GM19035 (cell line): Measurements from ENCODE around the gene ALK.

ENCODE experiments used
- ATAC-seq: cut with Tn5 transposase; IDR thresholded peaks from one replicate; pipeline ENCODE4 v1.9.1; 2021; ENCODE audit not compliant: unreplicated experiment

ALK gene

DNA sequence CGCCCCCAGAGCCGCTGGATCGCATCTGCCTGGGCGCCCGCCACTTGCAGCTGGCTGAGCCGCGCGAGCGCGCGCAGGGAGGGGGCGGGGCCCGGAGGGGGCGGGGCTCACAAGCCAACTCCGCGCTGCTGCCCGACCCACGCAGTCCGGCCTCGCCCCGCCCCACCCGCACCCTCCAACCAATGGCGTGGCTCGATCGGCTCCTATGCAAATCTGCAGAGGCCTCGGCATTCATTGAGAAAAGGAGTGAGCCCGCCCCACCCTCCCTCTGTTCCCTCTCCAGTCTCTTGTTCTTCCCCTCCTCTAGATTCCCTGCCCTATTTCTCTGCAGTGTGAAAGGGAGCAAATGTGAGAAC is at the start of gene ALK:
Gene ALK (minus strand): TSS at position 27 of the 356 bp plus-strand sequence. CDS start 927 bp downstream, outside the sequence.
- no peak for ATAC-seq

- ATAC-seq: no peak
Measured at GRCh38 chr2:29966266-29966665, 44.9 kb upstream of the ALK start.

- ATAC-seq: no peak
Measured at GRCh38 chr2:29963972-29964570, 42.7 kb upstream of the ALK start.

GRCh38 chr2:29962922-29963321 is 41.5 kb upstream of the ALK start:
- no peak for ATAC-seq

GRCh38 chr2:29954316-29954715 is 32.9 kb upstream of the ALK start:
- ATAC-seq: no peak

DNA sequence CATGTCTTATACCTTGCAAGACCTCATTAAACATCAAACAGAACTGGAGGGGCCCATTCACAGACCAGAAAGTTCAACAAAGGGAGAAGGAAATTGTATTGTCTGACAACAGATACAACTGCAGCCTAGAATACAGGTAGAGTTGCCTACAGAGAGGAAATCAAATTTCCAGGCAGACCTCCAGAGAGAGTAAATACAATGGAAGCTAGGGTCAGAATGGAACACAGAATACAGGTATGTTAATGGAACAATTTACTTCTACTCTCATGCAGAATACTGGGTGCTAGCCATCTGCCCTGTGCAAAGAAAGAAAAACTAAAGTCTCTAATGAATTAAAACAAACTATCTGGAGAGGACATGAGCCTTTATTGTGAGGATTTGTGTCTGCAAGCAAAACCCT is 31.6 kb upstream of the ALK start:
- no peak for ATAC-seq

DNA sequence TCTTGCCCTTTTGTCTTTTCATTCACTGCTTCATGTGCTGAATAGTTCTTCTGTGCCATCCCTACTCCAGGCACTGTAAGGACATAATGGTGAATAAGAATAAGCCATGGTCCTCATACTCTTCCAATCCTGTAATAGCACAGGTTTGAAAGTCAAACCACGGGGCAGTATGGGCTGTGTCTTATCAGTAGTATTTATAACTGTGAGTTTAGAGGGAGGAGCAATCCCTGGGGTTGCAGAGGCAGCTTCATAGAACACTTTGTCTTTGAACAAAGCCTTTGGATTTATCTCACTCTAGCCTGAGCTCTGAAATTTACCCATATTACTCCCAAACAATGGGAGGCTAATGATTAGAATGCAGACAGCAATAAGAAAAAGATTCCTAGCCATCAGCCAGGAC is 30.2 kb upstream of the ALK start:
- ATAC-seq: no peak

- ATAC-seq: no peak
Measured at GRCh38 chr2:29950481-29950880, 29.1 kb upstream of the ALK start.

GRCh38 chr2:29949042-29949441 is 27.7 kb upstream of the ALK start:
- no peak for ATAC-seq

- ATAC-seq: no peak
Measured at GRCh38 chr2:29946505-29946904, 25.1 kb upstream of the ALK start.

DNA sequence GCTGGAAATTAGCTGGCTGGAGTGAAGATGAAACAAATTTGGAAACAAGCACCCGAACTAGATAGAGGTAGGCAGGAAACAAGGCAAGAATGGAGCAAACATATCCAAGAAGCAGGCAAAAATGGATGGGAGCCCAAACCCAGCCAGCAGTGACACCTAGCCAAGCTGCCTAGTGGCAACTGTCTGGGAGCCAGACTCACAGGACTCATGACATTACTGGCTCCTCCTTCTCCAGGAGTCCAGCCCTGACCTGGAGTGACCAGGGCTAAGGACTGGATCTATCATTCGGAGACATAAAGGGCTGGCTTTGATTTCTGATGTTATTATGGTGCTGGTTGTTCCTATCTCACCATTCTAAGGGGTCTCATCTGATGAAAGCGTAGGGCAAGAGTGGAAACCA is 21.3 kb upstream of the ALK start:
- ATAC-seq: no peak

DNA sequence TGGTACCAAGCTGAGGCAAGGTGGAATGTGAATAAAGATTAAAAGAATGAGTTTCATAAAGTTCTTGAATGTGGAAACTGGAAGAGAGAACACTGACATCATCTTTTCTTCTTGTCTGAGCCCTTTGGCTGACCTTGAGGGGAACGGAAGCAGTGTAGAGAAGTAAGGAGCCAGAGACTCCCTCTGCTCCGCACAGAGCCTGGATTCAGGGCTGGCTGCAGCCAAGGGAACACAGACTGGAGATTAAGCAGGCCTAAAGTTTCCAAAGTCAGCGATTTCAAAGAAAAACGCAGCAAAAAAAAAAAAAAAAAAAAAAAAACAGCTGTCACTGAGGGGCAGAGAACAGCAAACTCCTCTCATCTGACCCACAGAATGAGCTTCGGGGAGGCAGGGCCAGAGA is 19.3 kb upstream of the ALK start:
- ATAC-seq: no peak

GRCh38 chr2:29936020-29936419 is 14.6 kb upstream of the ALK start:
- ATAC-seq: no peak

GRCh38 chr2:29931818-29932217 is 10.4 kb upstream of the ALK start:
- ATAC-seq: no peak

DNA sequence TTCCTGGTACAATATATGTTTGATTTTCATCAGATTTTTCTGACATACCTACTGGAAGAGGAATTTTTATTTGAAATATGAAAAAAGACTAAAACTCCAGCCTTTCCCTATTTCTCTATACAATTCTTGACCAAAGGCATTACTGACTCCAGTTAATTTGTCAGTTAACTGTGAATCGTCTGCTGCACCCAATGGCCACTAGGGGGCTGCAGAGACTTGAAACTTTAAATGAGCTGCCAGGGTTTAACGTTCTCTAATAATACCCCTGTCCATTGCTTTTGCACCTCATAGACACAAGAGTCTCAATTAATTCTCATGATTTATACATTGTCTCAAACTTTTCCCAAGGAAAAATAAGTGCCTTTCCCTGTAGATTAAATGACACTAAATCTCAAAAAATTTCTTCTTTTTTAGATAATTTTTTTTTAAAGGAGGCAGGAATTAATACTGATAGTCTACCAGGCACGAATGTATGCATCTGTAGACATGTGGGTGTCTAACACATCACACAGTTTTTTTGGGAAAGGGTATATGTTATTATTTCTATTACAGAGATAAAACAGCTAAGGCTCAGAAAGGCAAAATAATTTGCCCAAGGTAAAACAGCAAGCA is 1.8 kb upstream of the ALK start:
- ATAC-seq: no peak

GRCh38 chr2:29922605-29923004 is 1.2 kb upstream of the ALK start:
- ATAC-seq: no peak

DNA sequence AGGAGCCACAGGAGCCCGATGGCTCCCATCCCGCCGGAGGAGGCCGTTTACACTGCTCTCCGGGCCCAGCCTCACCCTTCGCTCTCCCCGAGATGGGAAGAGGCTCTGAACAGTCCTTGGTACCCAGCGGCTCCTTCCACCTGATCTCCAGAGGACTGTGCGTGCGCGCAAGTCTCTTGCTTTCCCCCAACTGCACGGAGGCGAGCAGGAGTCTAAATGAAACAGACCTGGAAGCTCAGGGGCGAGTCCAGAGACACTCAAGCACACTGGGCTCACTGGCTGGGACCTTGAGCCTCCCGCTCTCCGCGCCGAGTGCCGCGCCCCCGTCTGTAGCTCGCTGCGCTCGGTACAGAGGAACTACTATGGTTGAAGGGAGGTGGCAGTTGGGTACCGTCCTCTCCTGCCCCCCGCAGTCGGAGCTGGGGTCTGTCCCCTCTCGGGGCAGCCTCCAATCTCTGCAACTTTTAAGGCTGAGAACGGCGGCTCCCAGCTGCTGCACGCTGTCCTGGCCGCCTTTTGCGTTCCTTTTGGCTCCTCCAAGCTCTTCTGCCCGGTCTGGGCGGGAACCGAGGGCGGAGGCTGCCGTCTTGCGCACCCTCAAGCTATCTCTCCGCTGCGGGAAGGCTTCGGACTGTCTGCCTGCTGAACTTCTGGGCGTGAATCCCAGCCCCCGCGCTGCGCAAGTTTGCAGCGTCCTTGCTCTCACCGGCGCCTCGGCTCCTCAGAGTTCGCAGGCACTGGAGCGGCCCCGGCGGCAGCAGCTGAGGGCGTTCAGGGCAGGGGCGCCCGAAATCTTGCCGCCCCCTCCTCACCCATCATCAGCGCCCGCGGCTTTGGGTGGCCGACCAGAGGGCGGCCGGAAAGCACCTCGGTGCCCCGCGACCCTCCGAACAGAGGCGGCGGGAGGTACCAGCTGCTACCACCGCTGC is 491 bp downstream of the ALK start:
- ATAC-seq: no peak

- ATAC-seq: no peak
Measured at GRCh38 chr2:29920130-29920577, 1.2 kb downstream of the ALK start.

GRCh38 chr2:29918941-29919340 is 2.4 kb downstream of the ALK start:
- no peak for ATAC-seq

DNA sequence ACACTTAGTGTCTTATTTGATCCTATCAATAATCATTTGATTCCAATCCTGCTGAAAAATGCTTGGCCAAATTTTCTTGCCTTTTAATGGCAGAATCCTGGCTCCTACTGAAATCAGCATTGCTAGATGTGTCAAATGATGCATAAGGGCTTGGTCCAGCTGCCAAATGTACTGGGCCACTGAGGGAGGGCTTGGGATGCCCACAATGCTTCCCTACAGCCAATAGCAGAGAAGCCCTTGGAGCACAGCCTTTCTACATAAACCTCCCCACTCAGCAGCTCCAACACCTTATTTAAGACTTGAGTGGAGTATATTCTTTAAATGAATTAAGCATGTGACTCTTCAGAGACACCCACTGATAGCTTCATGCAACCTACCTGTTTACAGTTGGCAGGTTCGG is 3.6 kb downstream of the ALK start:
- no peak for ATAC-seq

DNA sequence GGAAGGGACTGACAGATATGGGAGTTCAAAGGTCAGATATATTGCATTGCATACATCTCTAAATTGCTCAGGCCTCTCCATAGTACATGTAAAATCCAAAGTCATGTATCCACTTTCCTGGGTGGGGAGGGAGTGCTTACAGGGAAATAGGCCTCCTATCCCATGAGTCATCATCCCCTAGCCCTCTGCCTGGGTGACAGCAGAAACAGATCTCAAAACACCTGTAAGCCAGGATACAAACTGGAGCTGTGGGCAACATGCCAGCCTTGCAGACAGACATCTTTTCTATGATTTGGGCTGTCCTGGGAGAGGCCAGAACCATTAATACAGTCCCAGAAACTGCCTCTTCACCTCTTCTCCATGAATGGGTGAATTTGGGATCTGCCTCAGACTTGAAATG is 4.8 kb downstream of the ALK start:
- no peak for ATAC-seq

- no peak for ATAC-seq
Measured at GRCh38 chr2:29910960-29911359, 10.4 kb downstream of the ALK start.
